Glutamatergic neuron (in vitro differentiated cells): ENCODE results near the gene VSIG10L. TPM values are rescaled to one million over a fixed set of nuclear protein-coding genes. Genes with fewer than 3 reads are reported as not detected.

Source experiments
- DNase-seq: peaks from one replicate; pipeline ENCODE4 v3.0.0; 2022
- H3K27ac Mint-ChIP-seq: one replicate; pipeline ENCODE4 v1.8.0; 2020; ENCODE audit warnings: mild to moderate bottlenecking, mixed read lengths, inconsistent platforms; ENCODE audit not compliant: unreplicated experiment
- H3K27me3 Mint-ChIP-seq: one replicate; pipeline ENCODE4 v1.8.0; 2020; ENCODE audit warnings: mild to moderate bottlenecking, moderate library complexity, mixed read lengths, inconsistent platforms; ENCODE audit not compliant: unreplicated experiment
- H3K36me3 Mint-ChIP-seq: one replicate; pipeline ENCODE4 v1.8.0; 2020; ENCODE audit warnings: mild to moderate bottlenecking, mixed read lengths, inconsistent platforms; ENCODE audit not compliant: unreplicated experiment
- H3K4me1 Mint-ChIP-seq: one replicate; pipeline ENCODE4 v1.8.0; 2020; ENCODE audit warnings: mild to moderate bottlenecking, low read depth, mixed read lengths, inconsistent platforms; ENCODE audit not compliant: unreplicated experiment
- H3K4me3 Mint-ChIP-seq: one replicate; pipeline ENCODE4 v1.8.0; 2020; ENCODE audit warnings: mild to moderate bottlenecking, mixed read lengths, inconsistent platforms; ENCODE audit not compliant: unreplicated experiment
- H3K9me3 Mint-ChIP-seq: one replicate; pipeline ENCODE4 v1.8.0; 2020; ENCODE audit warnings: mild to moderate bottlenecking, moderate library complexity, mixed read lengths, inconsistent platforms; ENCODE audit not compliant: unreplicated experiment
- CTCF ChIP-seq: fragments of 200-600 bp; sonication (generic); IDR thresholded peaks from one replicate; pipeline ENCODE4 v1.5.0; 2021; ENCODE audit not compliant: partially characterized antibody, unreplicated experiment
- total RNA-seq: library from RNA; stranded (reverse); fragmentation: NEBNext Ultra II Directional; extraction: Animal tissue kit (Norgen Biotek cat#: 25700); gene quantifications from one replicate; pipeline ENCODE4 v1.2.1, GENCODE V29; 2021; ENCODE audit not compliant: unreplicated experiment

Gene VSIG10L
- total RNA-seq, 1 donor from 2014 or later: 3.5 TPM

DNA sequence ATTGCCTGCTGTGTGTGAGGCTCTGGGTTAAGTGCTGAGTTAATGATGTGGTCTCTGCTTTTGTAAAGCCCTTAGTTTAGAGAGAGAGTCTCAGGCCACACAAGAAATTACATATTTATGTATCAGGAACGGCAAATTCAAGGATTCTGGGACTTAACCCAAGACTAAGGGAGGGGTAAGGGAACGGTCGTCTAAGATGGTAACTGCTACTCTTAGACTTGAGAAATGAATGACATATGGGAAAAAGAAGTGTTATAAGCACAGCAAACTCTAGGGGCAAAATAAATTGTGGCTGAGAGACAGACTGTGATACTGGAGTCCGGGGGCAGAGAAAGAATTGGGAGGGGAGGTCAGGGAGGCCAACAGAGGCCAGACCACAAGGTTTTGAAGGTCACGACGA lies 10.2 kb downstream of the VSIG10L start:
- H3K27me3 Mint-ChIP-seq: peaks cover 10% of the 10 kb centered on the region
- H3K27ac Mint-ChIP-seq: no peak overlapping the region
- no peak overlapping the region for H3K4me3 Mint-ChIP-seq

GRCh38 chr19:51331193-51331592 lies 10.7 kb downstream of the VSIG10L start:
- Mint-ChIP-seq H3K27ac (no peak overlapping the region), H3K36me3 (peaks cover 13% of the 10 kb centered on the region), H3K9me3 (peaks cover 6% of the 10 kb centered on the region), H3K27me3 (peaks cover 11% of the 10 kb centered on the region), H3K4me3 (no peak overlapping the region), H3K4me1 (peaks cover 2% of the 10 kb centered on the region)
- no peak for DNase-seq
- no peak for TF ChIP-seq CTCF

More for the DNA sequence above, 10.2 kb downstream of the VSIG10L start:
- Mint-ChIP-seq H3K4me1 (peaks cover 2% of the 10 kb centered on the region), H3K36me3 (peaks cover 13% of the 10 kb centered on the region), H3K9me3 (peaks cover 6% of the 10 kb centered on the region)
- DNase-seq: no peak
- TF ChIP-seq CTCF: no peak

DNA sequence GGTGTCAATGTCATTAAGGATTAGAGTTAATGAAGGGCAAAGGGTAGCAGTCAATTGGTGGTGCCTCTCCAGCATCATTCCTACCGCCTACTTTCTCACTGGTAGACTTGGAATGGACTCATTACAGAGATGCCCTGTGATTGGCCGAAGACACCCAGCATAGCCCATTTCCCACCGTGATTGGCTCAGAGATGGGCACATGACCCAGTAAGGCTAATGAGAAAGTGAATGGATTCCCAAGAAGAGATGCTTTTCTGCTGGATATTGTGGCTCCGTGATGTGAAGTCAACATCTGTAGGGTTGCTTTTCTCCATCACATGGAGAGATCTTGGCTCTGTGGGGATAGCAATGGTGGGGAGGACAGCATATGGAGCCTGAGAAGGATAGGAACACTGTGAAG lies 11.6 kb downstream of the VSIG10L start:
- Mint-ChIP-seq H3K36me3 (peaks cover 13% of the 10 kb centered on the region), H3K4me1 (peaks cover 2% of the 10 kb centered on the region), H3K9me3 (peaks cover 10% of the 10 kb centered on the region), H3K27me3 (peaks cover 14% of the 10 kb centered on the region), H3K27ac (peak overlapping the region; percentile 19), H3K4me3 (no peak overlapping the region)
- DNase-seq: no peak
- TF ChIP-seq CTCF: no peak

DNA sequence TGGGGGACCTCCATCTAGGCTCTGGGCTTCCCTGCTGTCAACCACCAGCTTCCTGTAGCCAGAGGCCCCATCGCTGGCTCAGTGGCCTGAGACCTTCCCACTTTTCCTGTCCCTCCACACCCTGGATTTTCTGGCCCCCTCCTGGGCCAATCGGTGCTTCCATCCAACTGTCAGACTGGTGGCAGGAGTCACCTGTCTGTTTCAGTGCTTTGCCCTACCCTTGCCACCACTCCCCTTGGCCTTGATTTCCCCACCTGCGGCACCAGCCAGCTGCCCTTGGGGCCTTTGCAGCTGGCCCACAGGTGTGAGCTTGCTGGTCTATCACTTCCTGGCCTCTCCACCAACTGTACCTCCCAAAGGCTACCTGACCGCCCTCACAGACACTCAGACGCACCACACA lies 12.5 kb downstream of the VSIG10L start:
- TF ChIP-seq CTCF: no peak
- DNase-seq: no peak
- peaks cover 18% of the 10 kb centered on the region for H3K36me3 Mint-ChIP-seq
- H3K4me1 Mint-ChIP-seq: peaks cover 2% of the 10 kb centered on the region
- peaks cover 10% of the 10 kb centered on the region for H3K9me3 Mint-ChIP-seq
- H3K4me3 Mint-ChIP-seq: no peak overlapping the region
- peaks cover 16% of the 10 kb centered on the region for H3K27me3 Mint-ChIP-seq
- H3K27ac Mint-ChIP-seq: no peak overlapping the region

- Mint-ChIP-seq H3K36me3 (peaks cover 18% of the 10 kb centered on the region), H3K4me1 (peaks cover 2% of the 10 kb centered on the region), H3K27ac (no peak overlapping the region), H3K4me3 (peak overlapping the region; percentile 84), H3K27me3 (peaks cover 20% of the 10 kb centered on the region), H3K9me3 (peaks cover 10% of the 10 kb centered on the region)
- TF ChIP-seq CTCF: no peak
- DNase-seq: peak; percentile 82
Measured at GRCh38 chr19:51327066-51328001, 14.6 kb downstream of the VSIG10L start.
